Body of pancreas (tissue), 4 donors: ENCODE measurements around the gene RAPGEF3. TPM values are rescaled to one million over a fixed set of nuclear protein-coding genes. Genes with fewer than 3 reads are reported as not detected.
A peak's percentile ranks its signal among the peaks of the same experiment; 100 is the strongest.

ENCODE experiments used
- ATAC-seq: fragments of 150-250 bp; one replicate; pipeline ENCODE4 v1.9.1; 2016
- DNase-seq, 4 donors: peaks; one replicate each; pipeline ENCODE4 v3.0.0-alpha.2; 2019
- H3K27ac ChIP-seq, 4 donors: fragments of 200-600 bp; sonication (generic); 1 replicate in 3 of 4; 2 replicates in 1 of 4; pipeline versions ENCODE4 v1.5.1 to v1.6.1; 2016 to 2019; ENCODE audit warnings: mild to moderate bottlenecking in 1 of 4, mixed read lengths in 1 of 4, moderate library complexity in 1 of 4
- H3K27me3 ChIP-seq, 2 donors: fragments of 200-600 bp; sonication (generic); one replicate each; pipeline ENCODE4 v1.6.0; 2016; ENCODE audit warnings: mild to moderate bottlenecking in 1 of 2
- H3K36me3 ChIP-seq, 2 donors: fragments of 200-600 bp; sonication (generic); replicated peaks in 1 of 2; 2 replicates each; pipeline ENCODE4 v1.5.1; 2016; ENCODE audit warnings: low read depth in 2 of 2; ENCODE audit not compliant: insufficient read depth in 1 of 2
- H3K4me1 ChIP-seq: fragments of 200-600 bp; sonication (generic); one replicate; pipeline ENCODE4 v1.6.0; 2016
- H3K4me3 ChIP-seq, 2 donors: fragments of 200-600 bp; sonication (generic); 1 replicate in 1 of 2; 2 replicates in 1 of 2; pipeline ENCODE4 v1.5.1; 2016 to 2019
- H3K9me3 ChIP-seq, 3 donors: fragments of 200-600 bp; sonication (generic); 1 replicate in 2 of 3; 2 replicates in 1 of 3; pipeline ENCODE4 v1.5.1; 2016
- POLR2A ChIP-seq, 3 donors: fragments of 450-650 bp; IDR thresholded peaks; one replicate each; pipeline ENCODE4 v1.6.1; 2016; ENCODE audit warnings: antibody characterized with exemption in 3 of 3, mild to moderate bottlenecking in 2 of 3
- WGBS, 2 donors: methylation state at CpG; one replicate each; pipeline ENCODE4 v1.1.5; 2017; 5-methylcytosine and 5-hydroxymethylcytosine counted together
- intact Hi-C: fragments of 100-400 bp; cut with DNase I; formaldehyde crosslinking; loops from one replicate; pipeline ENCODE4 v1.15.1; 2023
- total RNA-seq, 2 donors: library from RNA; depleted of rRNA; stranded (reverse); fragments of >200 nt; gene quantifications; one replicate each; pipeline ENCODE4 v1.1.0, GENCODE V29; 2016
- TF ChIP-seq, protein P1 (sequence below), 7 experiments: fragments of 450-650 bp in 4 of 7; fragments of 200-600 bp in 3 of 7; sonication (generic) in 3 of 7; IDR thresholded peaks; one replicate each; pipeline ENCODE4 v1.5.1; 2016 to 2019; ENCODE audit warnings: antibody characterized with exemption in 7 of 7

The RAPGEF3 gene
- total RNA-seq, 2 donors from 2014 or later: 11.9 to 23.4 TPM

DNA sequence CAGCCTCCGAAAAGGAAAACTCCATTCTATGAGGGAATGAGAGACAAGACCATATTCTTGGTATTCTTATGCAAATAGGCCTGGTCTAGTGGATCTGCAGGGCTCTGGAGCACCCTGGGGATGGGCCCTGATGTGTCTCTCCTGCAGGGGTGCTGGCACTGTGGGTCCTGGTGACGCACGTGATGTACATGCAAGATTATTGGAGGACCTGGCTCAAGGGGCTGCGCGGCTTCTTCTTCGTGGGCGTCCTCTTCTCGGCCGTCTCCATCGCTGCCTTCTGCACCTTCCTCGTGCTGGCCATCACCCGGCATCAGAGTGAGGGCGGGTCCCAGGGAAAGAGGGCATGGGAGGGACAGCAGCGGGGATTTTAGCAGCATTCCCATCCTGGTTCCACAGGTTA, 20.2 kb upstream of the RAPGEF3 start:
- no peak for DNase-seq
- Histone ChIP-seq H3K27ac (no peak overlapping the region), H3K27me3 (no peaks in the 10 kb centered on the region), H3K36me3 (no peaks in the 10 kb centered on the region), H3K4me3 (no peak overlapping the region), H3K9me3 (no peaks in the 10 kb centered on the region), H3K4me1 (peaks cover 36% of the 10 kb centered on the region)
- no peak for ATAC-seq
- intact Hi-C loops: no loop called here
- TF ChIP-seq, protein P1, sequence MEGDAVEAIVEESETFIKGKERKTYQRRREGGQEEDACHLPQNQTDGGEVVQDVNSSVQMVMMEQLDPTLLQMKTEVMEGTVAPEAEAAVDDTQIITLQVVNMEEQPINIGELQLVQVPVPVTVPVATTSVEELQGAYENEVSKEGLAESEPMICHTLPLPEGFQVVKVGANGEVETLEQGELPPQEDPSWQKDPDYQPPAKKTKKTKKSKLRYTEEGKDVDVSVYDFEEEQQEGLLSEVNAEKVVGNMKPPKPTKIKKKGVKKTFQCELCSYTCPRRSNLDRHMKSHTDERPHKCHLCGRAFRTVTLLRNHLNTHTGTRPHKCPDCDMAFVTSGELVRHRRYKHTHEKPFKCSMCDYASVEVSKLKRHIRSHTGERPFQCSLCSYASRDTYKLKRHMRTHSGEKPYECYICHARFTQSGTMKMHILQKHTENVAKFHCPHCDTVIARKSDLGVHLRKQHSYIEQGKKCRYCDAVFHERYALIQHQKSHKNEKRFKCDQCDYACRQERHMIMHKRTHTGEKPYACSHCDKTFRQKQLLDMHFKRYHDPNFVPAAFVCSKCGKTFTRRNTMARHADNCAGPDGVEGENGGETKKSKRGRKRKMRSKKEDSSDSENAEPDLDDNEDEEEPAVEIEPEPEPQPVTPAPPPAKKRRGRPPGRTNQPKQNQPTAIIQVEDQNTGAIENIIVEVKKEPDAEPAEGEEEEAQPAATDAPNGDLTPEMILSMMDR (IDR thresholded peaks at IDR 0.05): no peak
- no peak for TF ChIP-seq POLR2A (IDR thresholded peaks at IDR 0.05)
- 33 to 55% methylated on average over 9 to 14 of the region's 14 CpGs for WGBS, 2 donors

DNA sequence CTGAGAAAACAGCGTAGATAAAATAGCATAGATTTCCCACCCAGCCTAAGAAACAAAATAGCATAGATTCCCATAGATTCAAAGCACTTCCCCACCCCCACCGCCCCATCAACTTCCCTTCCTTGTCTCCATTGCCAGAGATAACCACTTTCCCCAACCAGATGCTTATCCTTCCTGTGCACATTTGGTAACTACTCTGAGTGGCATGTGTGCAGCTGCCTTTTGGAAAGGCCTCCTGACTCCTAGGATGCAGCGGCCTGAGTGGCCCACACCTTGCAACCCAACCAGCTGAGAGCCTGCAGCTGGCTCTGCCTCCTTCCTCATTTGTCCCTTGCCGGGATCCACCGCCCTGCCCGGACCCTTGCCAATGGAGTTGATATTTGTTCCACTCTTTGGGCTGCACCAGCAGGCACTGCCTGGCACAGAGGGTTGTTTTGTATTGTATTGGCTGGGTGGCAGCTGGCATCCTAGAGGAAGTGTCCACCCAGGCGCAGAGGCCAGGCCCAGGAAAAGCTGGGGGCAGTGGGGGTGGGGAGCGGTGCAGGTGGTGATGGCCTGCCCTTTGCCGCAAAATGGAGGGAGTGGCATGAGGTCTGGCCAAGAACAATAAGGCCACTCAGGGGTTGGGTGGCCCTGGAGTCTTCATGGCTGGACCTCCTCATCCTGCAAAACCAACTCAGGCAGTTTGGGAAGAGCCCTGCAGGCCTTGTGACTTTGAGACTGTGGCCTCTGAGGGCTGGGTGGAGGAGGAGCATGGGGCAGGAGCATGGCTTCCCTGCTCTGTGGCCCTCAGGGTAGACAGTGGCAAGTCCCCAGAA, 19.3 kb upstream of the RAPGEF3 start:
- intact Hi-C loops: no loop called here

DNA sequence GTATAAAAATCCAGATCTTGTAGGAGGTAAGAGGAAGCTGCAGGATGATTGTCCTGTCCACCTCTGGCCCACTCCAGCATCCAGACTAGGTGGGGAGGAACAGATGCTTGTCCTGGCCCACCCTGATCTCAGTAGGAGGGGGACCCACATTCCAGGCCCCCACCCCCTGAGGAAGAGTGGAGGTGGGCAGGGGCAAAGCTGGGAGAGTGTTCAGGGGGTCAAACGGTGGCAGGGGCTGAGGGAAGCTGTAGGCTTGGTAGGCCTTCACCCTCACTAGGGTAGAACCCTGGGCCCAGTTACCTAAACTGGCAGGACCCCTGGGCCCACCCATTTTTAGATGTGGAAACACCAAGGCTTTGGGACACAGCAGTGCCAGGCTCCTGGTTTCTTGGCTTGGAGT, 18.5 kb upstream of the RAPGEF3 start:
- Histone ChIP-seq H3K36me3 (no peaks in the 10 kb centered on the region), H3K4me1 (peaks cover 44% of the 10 kb centered on the region), H3K4me3 (no peak overlapping the region), H3K27ac (peak overlapping the region in 1 of 4 donors; percentile 52), H3K27me3 (no peaks in the 10 kb centered on the region), H3K9me3 (no peaks in the 10 kb centered on the region)
- no peak for ATAC-seq
- WGBS, 2 donors: 45 to 57% methylated on average over 1 of the region's 1 CpG
- DNase-seq: no peak
- intact Hi-C loops: no loop called here
- no peak for TF ChIP-seq POLR2A (IDR thresholded peaks at IDR 0.05)
- TF ChIP-seq, protein P1 (IDR thresholded peaks at IDR 0.05): no peak

More for the DNA sequence above, 19.3 kb upstream of the RAPGEF3 start:
- TF ChIP-seq, protein P1 (IDR thresholded peaks at IDR 0.05): no peak
- no peak for TF ChIP-seq POLR2A (IDR thresholded peaks at IDR 0.05)
- WGBS, 2 donors: 75 to 81% methylated on average over 3 to 9 of the region's 9 CpGs
- DNase-seq: no peak
- Histone ChIP-seq H3K36me3 (no peaks in the 10 kb centered on the region), H3K9me3 (no peaks in the 10 kb centered on the region), H3K27me3 (no peaks in the 10 kb centered on the region), H3K27ac (peak overlapping the region in 1 of 4 donors; percentile 52), H3K4me1 (peaks cover 38% of the 10 kb centered on the region), H3K4me3 (no peak overlapping the region)
- ATAC-seq: no peak

DNA sequence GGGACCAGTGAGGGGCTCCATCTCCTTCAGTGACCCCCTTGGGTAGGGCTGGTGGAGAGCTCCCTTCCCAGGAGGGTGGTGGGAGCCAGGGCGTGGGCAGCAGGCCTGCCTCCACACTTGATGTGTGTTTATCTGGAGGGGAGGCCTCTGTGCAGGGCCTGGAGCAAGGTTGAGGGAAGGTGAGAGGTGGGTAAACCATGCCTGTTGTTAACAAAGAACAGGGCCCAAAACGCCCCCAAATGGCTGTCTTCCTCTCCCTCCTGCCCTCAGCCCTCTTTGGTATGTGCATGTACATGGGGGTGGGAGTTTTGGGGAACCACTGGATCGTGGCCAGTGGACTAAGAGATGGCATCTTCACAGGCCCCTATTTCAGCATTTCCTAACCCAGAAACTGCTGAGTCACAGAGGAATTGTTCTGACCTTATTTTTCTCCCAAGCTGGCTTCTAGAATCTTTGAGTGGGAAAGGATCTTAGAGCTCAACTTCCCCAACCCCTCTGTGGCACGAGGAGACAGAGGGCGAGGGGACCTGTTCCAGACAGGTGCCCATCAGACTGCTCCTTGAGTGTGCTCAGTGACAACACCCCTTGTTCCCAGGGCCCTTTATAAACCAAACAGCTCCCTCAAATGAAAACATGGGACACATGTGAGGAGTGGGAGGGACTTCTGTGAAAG, 17.9 kb upstream of the RAPGEF3 start:
- H3K36me3 ChIP-seq: no peaks in the 10 kb centered on the region
- no peak for TF ChIP-seq POLR2A (IDR thresholded peaks at IDR 0.05)
- TF ChIP-seq, protein P1 (IDR thresholded peaks at IDR 0.05): no peak
- H3K4me1 ChIP-seq: peaks cover 45% of the 10 kb centered on the region
- intact Hi-C loops: no loop called here
- no peak for DNase-seq
- peak overlapping the region in 1 of 4 donors; percentile 52 for H3K27ac ChIP-seq
- WGBS, 2 donors: 60 to 64% methylated on average over 4 to 5 of the region's 5 CpGs
- H3K27me3 ChIP-seq: no peaks in the 10 kb centered on the region
- no peaks in the 10 kb centered on the region for H3K9me3 ChIP-seq
- no peak for ATAC-seq
- no peak overlapping the region for H3K4me3 ChIP-seq
